Chondrocyte (in vitro differentiated cells): ENCODE data around the gene PALS1. TPM values are rescaled to one million over a fixed set of nuclear protein-coding genes. Genes with fewer than 3 reads are reported as not detected.

ENCODE experiments used
- DNase-seq: peaks from one replicate; pipeline ENCODE4 v3.0.0; 2021; ENCODE audit warnings: mixed read lengths, low spot score
- H3K27ac Mint-ChIP-seq: one replicate; pipeline ENCODE4 v1.8.0; 2021; ENCODE audit warnings: mild to moderate bottlenecking, moderate library complexity, mixed read lengths; ENCODE audit not compliant: unreplicated experiment
- H3K27me3 Mint-ChIP-seq: 2 replicates; pipeline ENCODE4 v1.8.0; 2021; ENCODE audit warnings: low read depth, mixed read lengths
- H3K36me3 Mint-ChIP-seq: 2 replicates; pipeline ENCODE4 v1.8.0; 2021; ENCODE audit warnings: low read depth, mixed read lengths
- H3K4me1 Mint-ChIP-seq: 2 replicates; pipeline ENCODE4 v1.8.0; 2021; ENCODE audit warnings: low read depth, mild to moderate bottlenecking, mixed read lengths
- H3K4me3 Mint-ChIP-seq: one replicate; pipeline ENCODE4 v1.8.0; 2021; ENCODE audit warnings: mild to moderate bottlenecking, moderate library complexity, mixed read lengths; ENCODE audit not compliant: unreplicated experiment
- H3K9me3 Mint-ChIP-seq: 2 replicates; pipeline ENCODE4 v1.8.0; 2021; ENCODE audit warnings: low read depth, mixed read lengths
- long read RNA-seq: library from polyadenylated mRNA; stranded (forward); transcript quantifications from one replicate; pipeline ENCODE4 v2.0.0, GENCODE V29; 2021
- total RNA-seq: library from RNA; stranded (reverse); gene quantifications from 3 replicates; pipeline ENCODE4 v1.2.1, GENCODE V29; 2021
- TF ChIP-seq, protein P1 (sequence below): fragments of 200-600 bp; sonication (generic); IDR thresholded peaks from 2 replicates; pipeline ENCODE4 v1.5.0; 2021; ENCODE audit warnings: antibody characterized with exemption, mild to moderate bottlenecking, moderate library complexity

The PALS1 gene
- 12.5 to 14.5 TPM (median 14.3 TPM) in 3 replicates for total RNA-seq
- long read RNA-seq, full-length matches to known transcripts, result 13 of 20 reads
- long read RNA-seq, partial matches to known transcripts, result 0 of 20 reads
- long read RNA-seq, other reads (novel, unspliced or antisense), result 7 of 20 reads

DNA sequence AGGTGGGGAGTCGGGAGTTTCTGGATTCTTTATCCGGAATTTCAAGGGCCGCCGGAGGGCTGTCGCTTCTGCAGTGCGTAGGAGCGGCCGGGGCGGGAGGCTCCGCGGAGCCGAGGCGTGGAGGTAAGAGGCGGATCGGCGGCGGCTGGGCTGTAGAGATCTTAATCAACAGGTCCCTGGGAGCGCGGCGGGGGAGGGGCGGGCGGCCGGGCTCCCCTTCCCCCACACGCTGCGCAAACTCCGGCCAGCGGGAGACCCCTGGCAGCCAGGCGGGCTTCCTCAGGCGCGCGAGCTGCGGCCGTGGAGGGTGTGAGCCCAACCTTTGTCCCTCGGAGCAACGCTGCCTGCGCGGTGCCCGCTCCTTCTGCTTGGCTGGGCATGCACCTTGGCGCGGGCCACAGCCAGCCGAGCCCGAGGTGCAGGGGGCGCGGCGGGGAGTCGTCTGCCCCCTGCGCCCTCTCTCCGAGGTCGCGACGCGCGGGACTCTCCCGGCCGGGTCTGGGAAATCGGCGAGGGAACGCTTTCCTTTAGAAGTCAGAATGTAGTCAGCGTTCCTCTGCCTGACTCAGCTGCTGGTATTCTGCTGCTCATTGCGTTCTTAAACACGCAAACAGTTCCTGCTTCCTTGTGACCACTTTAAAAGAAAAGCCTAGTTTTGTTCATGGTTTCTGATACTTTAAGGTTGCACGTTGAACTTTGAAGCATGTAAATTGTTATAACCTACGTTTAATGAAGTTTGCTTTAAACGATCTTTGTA, at the start of gene PALS1:
TSS of gene PALS1 (plus strand) at position 25 of the 757 bp plus-strand sequence. CDS start 37,736 bp downstream, outside the sequence.
- Mint-ChIP-seq H3K36me3 (no peaks in the 10 kb centered on the region), H3K4me1 (peaks cover 25% of the 10 kb centered on the region), H3K9me3 (no peaks in the 10 kb centered on the region), H3K4me3 (peak within 1 kb of the TSS; percentile 83), H3K27ac (peak within 1 kb of the TSS; percentile 98), H3K27me3 (no peaks in the 10 kb centered on the region)
- TF ChIP-seq, protein P1, sequence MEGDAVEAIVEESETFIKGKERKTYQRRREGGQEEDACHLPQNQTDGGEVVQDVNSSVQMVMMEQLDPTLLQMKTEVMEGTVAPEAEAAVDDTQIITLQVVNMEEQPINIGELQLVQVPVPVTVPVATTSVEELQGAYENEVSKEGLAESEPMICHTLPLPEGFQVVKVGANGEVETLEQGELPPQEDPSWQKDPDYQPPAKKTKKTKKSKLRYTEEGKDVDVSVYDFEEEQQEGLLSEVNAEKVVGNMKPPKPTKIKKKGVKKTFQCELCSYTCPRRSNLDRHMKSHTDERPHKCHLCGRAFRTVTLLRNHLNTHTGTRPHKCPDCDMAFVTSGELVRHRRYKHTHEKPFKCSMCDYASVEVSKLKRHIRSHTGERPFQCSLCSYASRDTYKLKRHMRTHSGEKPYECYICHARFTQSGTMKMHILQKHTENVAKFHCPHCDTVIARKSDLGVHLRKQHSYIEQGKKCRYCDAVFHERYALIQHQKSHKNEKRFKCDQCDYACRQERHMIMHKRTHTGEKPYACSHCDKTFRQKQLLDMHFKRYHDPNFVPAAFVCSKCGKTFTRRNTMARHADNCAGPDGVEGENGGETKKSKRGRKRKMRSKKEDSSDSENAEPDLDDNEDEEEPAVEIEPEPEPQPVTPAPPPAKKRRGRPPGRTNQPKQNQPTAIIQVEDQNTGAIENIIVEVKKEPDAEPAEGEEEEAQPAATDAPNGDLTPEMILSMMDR, result no peak
- DNase-seq, result no peak

GRCh38 chr14:67191768-67192290, 49.4 kb upstream of the PALS1 start:
- Mint-ChIP-seq H3K4me3 (no peak overlapping the region), H3K27ac (no peak overlapping the region), H3K9me3 (no peaks in the 10 kb centered on the region), H3K27me3 (no peaks in the 10 kb centered on the region), H3K36me3 (no peaks in the 10 kb centered on the region), H3K4me1 (peaks cover 13% of the 10 kb centered on the region)
- TF ChIP-seq, protein P1, result no peak
- no peak for DNase-seq

DNA sequence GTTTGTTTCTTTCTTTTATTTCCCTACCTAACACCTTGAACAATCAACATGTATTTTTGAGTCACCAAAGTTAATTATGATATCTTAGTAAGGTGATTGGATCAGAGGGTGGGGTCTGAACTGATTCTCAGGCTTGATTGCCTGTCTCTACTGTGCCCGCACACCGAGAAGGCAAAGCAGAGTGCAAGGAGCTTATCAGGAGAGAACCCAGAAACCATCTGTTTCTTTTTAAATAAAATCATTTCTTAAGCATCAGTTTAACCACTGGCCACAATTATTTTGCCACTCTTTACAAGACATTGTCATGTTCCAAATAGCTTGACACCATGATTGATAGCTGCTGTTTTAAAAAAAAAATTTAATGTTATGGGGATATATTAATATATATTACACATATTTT, 48.9 kb upstream of the PALS1 start:
- H3K4me3 Mint-ChIP-seq, result no peak overlapping the region
- H3K27ac Mint-ChIP-seq, result no peak overlapping the region
- DNase-seq, result no peak
- no peaks in the 10 kb centered on the region for H3K36me3 Mint-ChIP-seq
- peaks cover 13% of the 10 kb centered on the region for H3K4me1 Mint-ChIP-seq
- no peaks in the 10 kb centered on the region for H3K9me3 Mint-ChIP-seq
- TF ChIP-seq, protein P1, result no peak
- no peaks in the 10 kb centered on the region for H3K27me3 Mint-ChIP-seq

DNA sequence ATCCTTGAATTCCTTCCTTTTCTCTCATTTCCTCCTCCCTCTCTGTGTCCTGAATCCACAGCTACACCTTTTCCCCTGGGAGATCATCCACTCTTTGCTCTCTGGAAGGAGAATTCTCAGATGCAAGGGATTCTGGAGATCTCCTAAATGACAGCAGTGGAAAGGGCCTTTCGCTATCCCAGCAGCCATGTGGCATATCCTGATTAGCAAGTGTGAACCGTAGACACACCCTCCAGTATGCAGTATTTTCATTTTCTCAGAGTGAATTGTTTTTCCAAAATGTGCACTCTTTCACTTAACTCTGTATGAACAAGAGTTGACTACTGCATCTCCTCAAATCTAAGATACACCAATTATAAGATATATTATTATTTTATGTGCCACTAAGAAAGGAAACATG, 46.0 kb upstream of the PALS1 start:
- Mint-ChIP-seq H3K27ac (no peak overlapping the region), H3K4me1 (peaks cover 13% of the 10 kb centered on the region), H3K4me3 (no peak overlapping the region), H3K27me3 (no peaks in the 10 kb centered on the region), H3K9me3 (no peaks in the 10 kb centered on the region), H3K36me3 (no peaks in the 10 kb centered on the region)
- TF ChIP-seq, protein P1, result no peak
- DNase-seq, result no peak

- TF ChIP-seq, protein P1, result no peak
- H3K27me3 Mint-ChIP-seq, result no peaks in the 10 kb centered on the region
- DNase-seq, result no peak
- no peak overlapping the region for H3K27ac Mint-ChIP-seq
- no peaks in the 10 kb centered on the region for H3K36me3 Mint-ChIP-seq
- H3K4me1 Mint-ChIP-seq, result peaks cover 5% of the 10 kb centered on the region
- no peak overlapping the region for H3K4me3 Mint-ChIP-seq
- H3K9me3 Mint-ChIP-seq, result no peaks in the 10 kb centered on the region
Observed at GRCh38 chr14:67199016-67199415, 42.2 kb upstream of the PALS1 start.
